H1 (cell line): Measurements from ENCODE around the gene ARHGAP6. TPM values are rescaled to one million over a fixed set of nuclear protein-coding genes. Genes with fewer than 3 reads are reported as not detected.

ENCODE experiments used
- CTCF ChIA-PET: fragments of 300-600 bp; sonication (Branson Sonifier 250); formaldehyde crosslinking; loops from one replicate; lab custom pipeline; 2021; ENCODE audit not compliant: partially characterized antibody; lab: Charles Lee
- POLR2A ChIA-PET: fragments of 300-600 bp; sonication (Branson Sonifier 250); formaldehyde crosslinking; loops from one replicate; lab custom pipeline; 2021; ENCODE audit warnings: inconsistent platforms; ENCODE audit not compliant: partially characterized antibody; lab: Charles Lee
- DNase-seq, 2 experiments: peaks; one replicate each; pipeline versions ENCODE4 v3.0.0 to v3.0.0-alpha.2; 2010 to 2022; ENCODE audit warnings: low spot score in 2 of 2, low read depth in 1 of 2, mixed read lengths in 1 of 2
- FAIRE-seq: peaks from 2 replicates; lab custom pipeline; 2011; peaks lifted over from hg19 to GRCh38; lab: Jason Lieb, UNC
- H2AFZ ChIP-seq: 2 replicates; pipeline ENCODE4 v1.8.1; 2012; ENCODE audit warnings: low read length, inconsistent platforms
- H2AK5ac ChIP-seq: 2 replicates; pipeline ENCODE4 v1.6.1; 2013; ENCODE audit warnings: low read depth, low read length
- H2BK120ac ChIP-seq: replicated peaks from 2 replicates; pipeline ENCODE3; 2013; ENCODE audit warnings: low read depth, low read length, inconsistent platforms
- H2BK12ac ChIP-seq: 2 replicates; pipeline ENCODE4 v1.6.1; 2013; ENCODE audit warnings: low read depth, low read length
- H2BK15ac ChIP-seq: 2 replicates; pipeline ENCODE4 v1.6.1; 2013; ENCODE audit warnings: low read length
- H2BK20ac ChIP-seq: 2 replicates; pipeline ENCODE4 v1.6.1; 2013; ENCODE audit warnings: low read length
- H2BK5ac ChIP-seq: 2 replicates; pipeline ENCODE4 v1.6.1; 2013; ENCODE audit warnings: low read depth, low read length
- H3K14ac ChIP-seq: 2 replicates; pipeline ENCODE4 v1.6.1; 2013; ENCODE audit warnings: inconsistent platforms; ENCODE audit not compliant: insufficient read length
- H3K18ac ChIP-seq: 2 replicates; pipeline ENCODE4 v1.6.1; 2013; ENCODE audit warnings: low read length; ENCODE audit errors: extremely low read depth
- H3K23ac ChIP-seq: 2 replicates; pipeline ENCODE4 v1.6.1; 2013; ENCODE audit warnings: inconsistent platforms; ENCODE audit not compliant: insufficient read length
- H3K23me2 ChIP-seq: 2 replicates; pipeline ENCODE4 v1.6.1; 2013; ENCODE audit warnings: low read depth, low read length
- H3K27ac ChIP-seq: 2 replicates; pipeline ENCODE4 v1.6.1; 2011; ENCODE audit warnings: low read depth, low read length, inconsistent platforms
- H3K27me3 ChIP-seq, 4 experiments: replicated peaks in 1 of 4; 1 replicate in 1 of 4; 2 replicates in 3 of 4; pipeline versions ENCODE4 v1.6.1 to v1.8.1; 2011 to 2013; ENCODE audit warnings: low read length in 3 of 4, mild to moderate bottlenecking in 3 of 4, inconsistent platforms in 2 of 4, mixed read lengths in 2 of 4, moderate library complexity in 1 of 4; ENCODE audit not compliant: control insufficient read depth in 3 of 4, insufficient read depth in 3 of 4; ENCODE audit errors: extremely low read depth in 1 of 4
- H3K36me3 ChIP-seq, 4 experiments: 2 replicates each; pipeline versions ENCODE4 v1.6.1 to v1.8.1; 2011 to 2013; ENCODE audit warnings: mild to moderate bottlenecking in 4 of 4, low read length in 3 of 4, moderate library complexity in 2 of 4, control low read depth in 1 of 4, inconsistent platforms in 1 of 4; ENCODE audit not compliant: insufficient read depth in 4 of 4, control insufficient read depth in 2 of 4
- H3K4ac ChIP-seq: replicated peaks from 2 replicates; pipeline ENCODE3; 2013; ENCODE audit warnings: low read length, low read depth, mixed read lengths, inconsistent platforms; ENCODE audit not compliant: insufficient read length
- H3K4me1 ChIP-seq, 4 experiments: replicated peaks in 1 of 4; 1 replicate in 1 of 4; 2 replicates in 3 of 4; pipeline versions ENCODE4 v1.6.1 to v1.8.1; 2011 to 2013; ENCODE audit warnings: low read length in 3 of 4, inconsistent platforms in 2 of 4, mixed read lengths in 1 of 4; ENCODE audit not compliant: insufficient read depth in 4 of 4, control insufficient read depth in 3 of 4
- H3K4me2 ChIP-seq, 2 experiments: 2 replicates each; pipeline versions ENCODE4 v1.6.1 to v1.8.1; 2011 to 2013; ENCODE audit warnings: low read depth in 2 of 2, low read length in 2 of 2, control low read depth in 1 of 2, inconsistent platforms in 1 of 2, mild to moderate bottlenecking in 1 of 2; ENCODE audit not compliant: insufficient read depth in 1 of 2
- H3K4me3 ChIP-seq, 4 experiments: fragments of 200-600, 300-600 bp in 1 of 4; sonication (generic), shearing (Covaris generic), sonication (Bioruptor Twin) in 1 of 4; 2 replicates each; pipeline versions ENCODE4 v1.5.1 to v1.8.1; 2011 to 2016; ENCODE audit warnings: low read length in 4 of 4, low read depth in 3 of 4, control low read depth in 2 of 4, inconsistent platforms in 2 of 4, mild to moderate bottlenecking in 2 of 4, mixed read lengths in 1 of 4, moderate library complexity in 1 of 4; ENCODE audit not compliant: insufficient read depth in 2 of 4; ENCODE audit errors: extremely low read depth in 1 of 4
- H3K56ac ChIP-seq: replicated peaks from 2 replicates; pipeline ENCODE3; 2013; ENCODE audit warnings: low read depth, mild to moderate bottlenecking, mixed read lengths, low read length, inconsistent platforms; ENCODE audit not compliant: insufficient read length
- H3K79me1 ChIP-seq: 2 replicates; pipeline ENCODE4 v1.6.1; 2013; ENCODE audit warnings: low read depth, low read length, control low read depth
- H3K79me2 ChIP-seq, 2 experiments: 2 replicates each; pipeline versions ENCODE4 v1.6.1 to v1.8.1; 2012 to 2013; ENCODE audit warnings: low read length in 2 of 2, mild to moderate bottlenecking in 2 of 2, inconsistent platforms in 1 of 2; ENCODE audit not compliant: insufficient read depth in 2 of 2, control insufficient read depth in 1 of 2
- H3K9ac ChIP-seq, 4 experiments: replicated peaks in 1 of 4; 1 replicate in 1 of 4; 2 replicates in 3 of 4; pipeline versions ENCODE4 v1.6.1 to v1.8.1; 2011 to 2013; ENCODE audit warnings: low read depth in 3 of 4, low read length in 3 of 4, control low read depth in 2 of 4, mild to moderate bottlenecking in 2 of 4, moderate library complexity in 2 of 4, inconsistent platforms in 1 of 4; ENCODE audit errors: extremely low read depth in 1 of 4
- H3K9me3 ChIP-seq, 2 experiments: 2 replicates each; pipeline versions ENCODE4 v1.6.1 to v1.8.1; 2012 to 2013; ENCODE audit warnings: mild to moderate bottlenecking in 2 of 2, moderate library complexity in 2 of 2, control low read depth in 1 of 2, inconsistent platforms in 1 of 2, low read depth in 1 of 2, low read length in 1 of 2, mixed read lengths in 1 of 2; ENCODE audit not compliant: insufficient read depth in 2 of 2
- H4K20me1 ChIP-seq, 2 experiments: replicated peaks in 1 of 2; 2 replicates each; pipeline versions ENCODE3 to v1.8.1; 2011 to 2013; ENCODE audit warnings: inconsistent platforms in 2 of 2, low read length in 2 of 2, mild to moderate bottlenecking in 1 of 2; ENCODE audit not compliant: insufficient read depth in 2 of 2, control insufficient read depth in 1 of 2
- H4K5ac ChIP-seq: 2 replicates; pipeline ENCODE4 v1.6.1; 2013; ENCODE audit warnings: low read length, low read depth, mixed read lengths, inconsistent platforms; ENCODE audit not compliant: insufficient read length
- H4K8ac ChIP-seq: 2 replicates; pipeline ENCODE4 v1.8.0; 2013; ENCODE audit warnings: mild to moderate bottlenecking, moderate library complexity, low read length, inconsistent platforms; ENCODE audit not compliant: insufficient read depth; ENCODE audit errors: extremely low read depth
- H4K91ac ChIP-seq: replicated peaks from 2 replicates; pipeline ENCODE3; 2013; ENCODE audit warnings: low read length, mixed read lengths, inconsistent platforms; ENCODE audit not compliant: insufficient read length
- ATF2 ChIP-seq: IDR thresholded peaks from 2 replicates; pipeline ENCODE4 v1.6.1; 2012; ENCODE audit warnings: low read length, inconsistent platforms
- BCL11A ChIP-seq, 2 experiments: IDR thresholded peaks; one replicate each; pipeline ENCODE4 v1.6.1; 2011; ENCODE audit warnings: low read depth in 2 of 2, low read length in 2 of 2, mild to moderate bottlenecking in 2 of 2
- CBX5 ChIP-seq: fragments of 300-800, 300-1000 bp; sonication (generic); IDR thresholded peaks from 2 replicates; pipeline ENCODE4 v1.7.1; 2016; ENCODE audit warnings: antibody characterized with exemption, low read length, low read depth
- CTBP2 ChIP-seq: IDR thresholded peaks from 2 replicates; pipeline ENCODE4 v1.7.0; 2011; ENCODE audit warnings: borderline replicate concordance, mild to moderate bottlenecking, moderate library complexity, mixed read lengths, low read length; ENCODE audit not compliant: insufficient read depth, insufficient read length
- SP2 ChIP-seq: IDR thresholded peaks from 2 replicates; pipeline ENCODE4 v1.6.1; 2012; ENCODE audit warnings: mild to moderate bottlenecking, low read length, inconsistent platforms
- TBP ChIP-seq: IDR thresholded peaks from 2 replicates; pipeline ENCODE4 v1.6.1; 2011; ENCODE audit warnings: low read depth, low read length, improper control_type of control experiment
- TCF12 ChIP-seq: IDR thresholded peaks from 2 replicates; pipeline ENCODE4 v1.6.1; 2011; ENCODE audit warnings: low read depth, mild to moderate bottlenecking, low read length
- WGBS, 2 experiments: shearing (Covaris generic) in 1 of 2; methylation state at CpG; one replicate each; pipeline versions ENCODE4 v1.1.6 to v1.1.7; 2013 to 2015; ENCODE audit warnings: low lambda C conversion rate in 2 of 2, mixed read lengths in 2 of 2, inconsistent platforms in 1 of 2, low coverage in 1 of 2, missing lambda C conversion rate in 1 of 2; ENCODE audit not compliant: insufficient replicate concordance in 2 of 2, insufficient coverage in 1 of 2, insufficient read length in 1 of 2; ENCODE audit errors: extremely low coverage in 1 of 2, missing lambda C conversion rate in 1 of 2; 5-methylcytosine and 5-hydroxymethylcytosine counted together
- polyA plus RNA-seq, 7 experiments: library from polyadenylated mRNA; depleted of rRNA in 3 of 7; stranded (reverse) in 5 of 7; unstranded in 2 of 7; fragments of >200 nt in 5 of 7; fragments of 200-250 nt in 2 of 7; gene quantifications; 1 replicate in 5 of 7; 2 replicates in 1 of 7; 4 replicates in 1 of 7; pipeline versions ENCODE4 v1.2.1 to v1.2.3, GENCODE V29; 2011 to 2013; ENCODE audit warnings: missing spikeins in 2 of 7, mixed read lengths in 2 of 7
- total RNA-seq: library from RNA; stranded (reverse); fragmentation: NEBNext Ultra II Directional; extraction: Animal tissue kit (Norgen Biotek cat#: 25700); gene quantifications from 2 replicates; pipeline ENCODE4 v1.2.1, GENCODE V29; 2021

Gene ARHGAP6
- total and polyA plus RNA-seq, 2 of the 8 experiments (the other 6 are each of a cell fraction or from before 2014, with no cell fraction given), result 0.35 to 0.82 TPM

DNA sequence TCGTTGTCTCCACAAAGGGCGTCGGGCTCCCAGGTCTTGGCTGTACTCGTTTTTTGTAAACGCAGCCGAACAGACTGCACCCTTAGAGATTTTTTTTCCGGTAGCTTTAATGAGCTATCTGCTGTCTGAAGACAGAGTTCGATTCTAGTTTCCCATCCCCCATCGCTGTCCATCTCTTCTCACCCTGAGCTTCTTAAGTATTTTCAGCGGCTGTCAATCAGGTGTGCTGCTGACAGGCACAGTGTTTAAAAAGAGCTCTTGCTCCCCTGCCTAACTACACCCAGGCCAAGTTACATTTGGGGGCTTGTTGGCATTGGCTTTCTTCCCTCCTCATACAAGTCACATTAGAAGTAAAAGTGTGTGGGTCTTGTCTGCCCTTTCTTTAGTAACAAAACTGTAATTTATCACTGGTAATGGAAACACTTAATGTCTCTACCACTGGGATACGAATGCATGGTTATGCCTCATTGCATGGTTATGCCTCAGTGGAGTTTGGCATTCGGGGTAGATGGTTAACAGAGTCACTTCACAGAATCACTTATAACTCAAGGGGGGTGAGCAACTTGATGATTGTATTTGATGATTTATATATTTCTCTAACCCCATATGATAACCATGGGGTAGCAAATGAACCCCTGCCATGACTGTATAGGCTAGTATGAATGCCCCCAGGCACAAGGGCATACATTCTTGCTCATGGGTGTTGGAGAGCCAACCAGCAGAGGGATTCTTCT, 1.4 kb upstream of the ARHGAP6 start:
- Histone ChIP-seq H3K23me2 (peaks cover 8% of the 10 kb centered on the region; the same call in 1 of the 2 replicates), H3K79me2 (no peaks in the 10 kb centered on the region), H2BK120ac (no peak overlapping the region), H4K8ac (no peak overlapping the region), H3K23ac (no peak overlapping the region), H3K4me2 (peak overlapping the region in 1 of 2 experiments; percentile 73; a peak in 1 of 4 replicates), H2BK20ac (no peak overlapping the region), H3K4me1 (peaks cover 0 to 4% (median 2%) of the 10 kb centered on the region in 4 experiments; a peak in 3 of 7 replicates), H2BK15ac (no peak overlapping the region), H3K79me1 (no peaks in the 10 kb centered on the region), H4K5ac (no peak overlapping the region), H4K91ac (no peak overlapping the region), H2BK12ac (no peak overlapping the region), H3K4me3 (0 out of 8 replicates have a peak overlapping the region, but pooled peaks of 1 of the 4 experiments have one; percentile 63), H3K18ac (no peak overlapping the region), H2AK5ac (no peak overlapping the region), H2AFZ (no peak overlapping the region), H3K14ac (no peak overlapping the region), H4K20me1 (no peaks in the 10 kb centered on the region), H2BK5ac (no peak overlapping the region), H3K56ac (no peak overlapping the region), H3K27ac (no peak overlapping the region), H3K36me3 (no peaks in the 10 kb centered on the region), H3K4ac (no peak overlapping the region), H3K9ac (no peak overlapping the region), H3K9me3 (no peaks in the 10 kb centered on the region), H3K27me3 (peaks cover 15 to 59% (median 41%) of the 10 kb centered on the region in 4 experiments)
- DNase-seq, result no peak
- 33% methylated on average over 12 of the region's 12 CpGs; no CpG with 5 or more reads in 1 of the 2 experiments for WGBS, 2 experiments
- POLR2A ChIA-PET, result no interaction called here
- FAIRE-seq, result peak; percentile 7
- no peak for TF ChIP-seq CBX5
- TF ChIP-seq ATF2, result no peak
- no peak for TF ChIP-seq TBP
- no peak for TF ChIP-seq TCF12
- no peak for TF ChIP-seq BCL11A (IDR thresholded peaks at IDR 0.05; ENCODE audit: low read depth in 2 of 2, low read length in 2 of 2)
- TF ChIP-seq SP2, result no peak
- TF ChIP-seq CTBP2, result no peak
- CTCF ChIA-PET, result interaction anchor here (1.1 to 2.2 kb wide), 3 partner anchors 11 to 89 kb away, joined by 4 to 9 read pairs (median 6); no protein-coding TSS in a partner anchor
